ENCODE measurements around the gene FPR2.
A peak's percentile ranks its signal among the peaks of the same experiment; 100 is the strongest.

The FPR2 gene

GRCh38 chr19:51807925-51808324 is 46.9 kb downstream of the FPR2 start:
- DNase-seq, result no peak

- peak; percentile 58 for DNase-seq
These were observed 47.5 kb downstream of the FPR2 start for GRCh38 chr19:51808333-51808986.

- DNase-seq, result no peak
These were observed 48.8 kb downstream of the FPR2 start for GRCh38 chr19:51809787-51810186.

- DNase-seq, result peak; percentile 8
These were observed 49.2 kb downstream of the FPR2 start for GRCh38 chr19:51810223-51810622.

- no peak for DNase-seq
These were observed 50.4 kb downstream of the FPR2 start for GRCh38 chr19:51811344-51811743.

DNA sequence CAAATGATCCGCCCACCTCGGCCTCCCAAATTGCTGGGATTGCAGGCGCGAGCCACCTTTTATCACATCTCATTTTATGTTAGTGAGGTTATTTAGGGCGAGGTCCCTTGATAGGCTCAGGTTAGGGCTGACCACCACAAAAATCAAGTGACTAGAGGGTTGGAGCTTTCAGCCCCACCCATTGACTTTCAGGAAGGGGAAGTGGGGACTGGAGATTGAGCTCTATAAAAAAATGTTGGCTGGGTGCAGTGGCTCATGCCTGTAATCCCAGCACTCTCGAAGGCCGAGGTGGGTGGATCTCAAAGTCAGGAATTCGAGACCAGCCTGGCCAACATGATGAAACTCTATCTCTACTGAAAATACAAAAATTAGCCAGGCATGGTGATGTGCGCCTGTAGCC is 54.1 kb downstream of the FPR2 start:
- no peak for DNase-seq

DNA sequence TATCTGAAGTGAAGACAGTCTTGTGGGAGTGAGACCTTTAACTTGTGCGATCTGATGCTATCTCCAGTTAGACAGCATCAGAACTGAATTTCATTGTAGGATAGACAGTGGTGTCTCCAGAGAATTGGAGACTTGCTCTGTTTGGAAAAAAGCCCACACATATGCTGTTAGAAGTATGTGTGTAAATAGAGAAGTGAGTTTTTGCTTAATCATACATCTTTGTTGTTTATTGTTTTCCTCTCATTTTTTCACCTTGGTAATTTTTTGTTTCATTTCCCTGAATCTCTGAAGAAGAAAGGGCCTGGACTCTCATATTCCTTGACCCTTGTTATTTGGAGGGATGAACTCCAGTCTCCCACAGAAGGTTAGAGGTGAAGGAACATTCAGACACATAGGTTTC is 55.7 kb downstream of the FPR2 start:
- no peak for DNase-seq

DNA sequence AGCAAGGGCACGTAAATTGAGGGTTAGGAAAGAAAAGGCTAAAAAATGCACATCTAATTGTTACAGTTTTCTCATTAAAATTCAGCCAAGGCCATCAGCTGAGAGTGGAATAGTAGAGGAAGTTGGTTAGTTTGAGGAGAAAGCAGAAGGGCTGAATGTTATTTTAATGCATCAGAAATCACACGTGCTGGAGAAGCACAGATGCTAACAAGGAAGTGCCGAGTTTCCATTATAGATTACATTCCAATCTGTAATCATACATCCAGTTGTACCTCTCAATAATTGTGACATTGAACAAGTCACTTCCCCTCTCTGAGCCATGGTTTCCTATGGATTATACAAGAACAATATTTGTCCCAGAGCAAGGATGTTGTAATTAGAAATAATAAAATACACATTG is 59.0 kb downstream of the FPR2 start:
- no peak for DNase-seq

Data from fibroblast of skin of abdomen (primary cell).